Stomach (tissue), 19 donors: Measurements from ENCODE around the gene CA12. TPM values are rescaled to one million over a fixed set of nuclear protein-coding genes. Genes with fewer than 3 reads are reported as not detected.

Experiments
- DNase-seq, 2 donors: peaks; one replicate each; pipeline versions ENCODE4 v3.0.0 to v3.0.0-alpha.2; 2013 to 2019
- H3K27ac ChIP-seq, 5 donors: fragments of 200-600 bp in 4 of 5; sonication (generic) in 4 of 5; one replicate each; pipeline ENCODE4 v1.5.1; 2013 to 2019; ENCODE audit warnings: mild to moderate bottlenecking in 1 of 5, moderate library complexity in 1 of 5
- H3K27me3 ChIP-seq, 3 donors: fragments of 200-600 bp; sonication (generic); one replicate each; pipeline ENCODE4 v1.5.1; 2017 to 2019; ENCODE audit warnings: mixed run types in 1 of 3
- H3K36me3 ChIP-seq, 4 donors: fragments of 200-600 bp; sonication (generic); 1 replicate in 3 of 4; 2 replicates in 1 of 4; pipeline ENCODE4 v1.5.1; 2016 to 2019
- H3K4me1 ChIP-seq, 4 donors: fragments of 200-600 bp; sonication (generic); one replicate each; pipeline ENCODE4 v1.5.1; 2016 to 2019
- H3K4me3 ChIP-seq, 4 donors: fragments of 200-600 bp; sonication (generic) in 3 of 4; one replicate each; pipeline ENCODE4 v1.5.1; 2016 to 2019; ENCODE audit warnings: mild to moderate bottlenecking in 1 of 4
- H3K9me3 ChIP-seq, 4 donors: fragments of 200-600 bp; sonication (generic); one replicate each; pipeline ENCODE4 v1.5.1; 2016 to 2019
- EP300 ChIP-seq: sonication (generic); formaldehyde crosslinking; IDR thresholded peaks from one replicate; pipeline ENCODE4 v1.6.1; 2017; ENCODE audit warnings: antibody characterized with exemption
- POLR2A ChIP-seq, 4 donors: fragments of 450-650 bp; IDR thresholded peaks; one replicate each; pipeline ENCODE4 v1.6.1; 2016; ENCODE audit warnings: antibody characterized with exemption in 4 of 4, control low read depth in 2 of 4, mild to moderate bottlenecking in 1 of 4, moderate library complexity in 1 of 4
- POLR2AphosphoS5 ChIP-seq, 3 donors: sonication (generic); formaldehyde crosslinking; IDR thresholded peaks; one replicate each; pipeline ENCODE4 v1.6.1; 2016; ENCODE audit warnings: antibody characterized with exemption in 3 of 3
- WGBS, 5 donors: extraction: QIAGEN DNeasy Blood & Tissue Kit in 3 of 5; methylation state at CpG; one replicate each; pipeline versions ENCODE4 v1.1.5 to v1.1.7; 2013 to 2018; 5-methylcytosine and 5-hydroxymethylcytosine counted together
- intact Hi-C: fragments of 100-400 bp; cut with DNase I; formaldehyde crosslinking; loops from one replicate; pipeline ENCODE4 v1.15.1; 2023; ENCODE audit warnings: low total_unique reads
- long read RNA-seq, 10 donors: transcript quantifications; one replicate each; lab custom pipeline, GENCODE V29; 2026
- polyA plus RNA-seq, 3 donors: library from polyadenylated mRNA; stranded (reverse); fragments of 200-250 nt; gene quantifications; one replicate each; pipeline ENCODE4 v1.2.3, GENCODE V29; 2013
- total RNA-seq, 5 donors: library from RNA; depleted of rRNA; stranded (reverse); fragments of >200 nt; gene quantifications; one replicate each; pipeline versions ENCODE4 v1.1.0 to v1.2.3, GENCODE V29; 2014 to 2016
- TF ChIP-seq, protein P1 (sequence below), 7 experiments: fragments of 450-650 bp in 4 of 7; fragments of 200-600 bp in 3 of 7; sonication (generic) in 3 of 7; IDR thresholded peaks; one replicate each; pipeline ENCODE4 v1.5.1; 2016 to 2019; ENCODE audit warnings: antibody characterized with exemption in 7 of 7, control low read depth in 2 of 7, mild to moderate bottlenecking in 1 of 7
- donor health status: healthy with polysubstance abuse.
- donor health status: Bipolar disorder and iron deficiency.
- donor health status: healthy.

CA12 gene
- 10 to 100 TPM in 3 of 5 donors, 1 to 10 TPM in 2; 1.8 to 58.8 (median 12.5) TPM for total RNA-seq
- polyA plus RNA-seq: 10 to 100 TPM in 1 of 3 donors, 1 to 10 TPM in 1, under 1 TPM in 1; 0.46 to 22.8 (median 2.9) TPM
- long read RNA-seq, donor 1: 0 reads
- long read RNA-seq, donor 2: 0 reads
- long read RNA-seq, donor 3: 0 reads
- long read RNA-seq, donor 4: 0 reads
- long read RNA-seq, donor 5, full-length matches to known transcripts: 2 of 2 reads
- long read RNA-seq, donor 5, partial matches to known transcripts: 0 of 2 reads
- long read RNA-seq, donor 5, other reads (novel, unspliced or antisense): 0 of 2 reads
- long read RNA-seq, donor 6: 0 reads
- long read RNA-seq, donor 7: 0 reads
- long read RNA-seq, donor 8: 0 reads
- long read RNA-seq, donor 9: 0 reads
- long read RNA-seq, donor 10: 0 reads

- DNase-seq: peak; percentile 45 to 76
Measured at GRCh38 chr15:63381301-63382204, at the start of gene CA12. TSS of gene CA12 (minus strand) at chr15:63381846. CDS start at chr15:63381720, 126 bp downstream.

GRCh38 chr15:63430766-63431451 is 49.3 kb upstream of the CA12 start:
- peaks cover 5 to 12% (median 10%) of the 10 kb centered on the region in 4 donors for H3K4me1 ChIP-seq
- WGBS, 5 donors: 54 to 62% (median 58%) methylated on average over 6 of the region's 6 CpGs
- H3K27ac ChIP-seq: no peak overlapping the region
- no peak for TF ChIP-seq POLR2A (IDR thresholded peaks at IDR 0.05)
- TF ChIP-seq, protein P1, sequence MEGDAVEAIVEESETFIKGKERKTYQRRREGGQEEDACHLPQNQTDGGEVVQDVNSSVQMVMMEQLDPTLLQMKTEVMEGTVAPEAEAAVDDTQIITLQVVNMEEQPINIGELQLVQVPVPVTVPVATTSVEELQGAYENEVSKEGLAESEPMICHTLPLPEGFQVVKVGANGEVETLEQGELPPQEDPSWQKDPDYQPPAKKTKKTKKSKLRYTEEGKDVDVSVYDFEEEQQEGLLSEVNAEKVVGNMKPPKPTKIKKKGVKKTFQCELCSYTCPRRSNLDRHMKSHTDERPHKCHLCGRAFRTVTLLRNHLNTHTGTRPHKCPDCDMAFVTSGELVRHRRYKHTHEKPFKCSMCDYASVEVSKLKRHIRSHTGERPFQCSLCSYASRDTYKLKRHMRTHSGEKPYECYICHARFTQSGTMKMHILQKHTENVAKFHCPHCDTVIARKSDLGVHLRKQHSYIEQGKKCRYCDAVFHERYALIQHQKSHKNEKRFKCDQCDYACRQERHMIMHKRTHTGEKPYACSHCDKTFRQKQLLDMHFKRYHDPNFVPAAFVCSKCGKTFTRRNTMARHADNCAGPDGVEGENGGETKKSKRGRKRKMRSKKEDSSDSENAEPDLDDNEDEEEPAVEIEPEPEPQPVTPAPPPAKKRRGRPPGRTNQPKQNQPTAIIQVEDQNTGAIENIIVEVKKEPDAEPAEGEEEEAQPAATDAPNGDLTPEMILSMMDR (IDR thresholded peaks at IDR 0.05): no peak
- intact Hi-C loops: no loop called here
- H3K4me3 ChIP-seq: no peak overlapping the region
- no peaks in the 10 kb centered on the region for H3K36me3 ChIP-seq
- no peak for DNase-seq
- H3K9me3 ChIP-seq: peaks cover 0 to 8% (median 0%) of the 10 kb centered on the region in 4 donors
- H3K27me3 ChIP-seq: no peaks in the 10 kb centered on the region

More at GRCh38 chr15:63381301-63382204, at the start of gene CA12:
- Histone ChIP-seq H3K27me3 (peaks cover 0 to 57% (median 22%) of the 10 kb centered on the region in 3 donors), H3K27ac (peak within 1 kb of the TSS in 2 of 5 donors; percentile 19 to 22), H3K4me3 (peak within 1 kb of the TSS; percentile 47 to 59 (median 52)), H3K9me3 (no peaks in the 10 kb centered on the region), H3K4me1 (peaks cover 9 to 26% (median 21%) of the 10 kb centered on the region in 4 donors), H3K36me3 (no peaks in the 10 kb centered on the region)
- WGBS, 5 donors: 2 to 9% (median 2%) methylated on average over 17 to 58 of the region's 58 CpGs
- intact Hi-C loops: no loop called here
- TF ChIP-seq EP300: no peak
- no peak for TF ChIP-seq POLR2A (IDR thresholded peaks at IDR 0.05)
- TF ChIP-seq, protein P1 (IDR thresholded peaks at IDR 0.05): no peak
- peak in 1 of 3 donors; percentile 17 for TF ChIP-seq POLR2AphosphoS5 (IDR thresholded peaks at IDR 0.05)

- intact Hi-C loops: no loop called here
- no peak overlapping the region for H3K4me3 ChIP-seq
- no peaks in the 10 kb centered on the region for H3K27me3 ChIP-seq
- peaks cover 0 to 8% (median 0%) of the 10 kb centered on the region in 4 donors for H3K9me3 ChIP-seq
- DNase-seq: no peak
- TF ChIP-seq EP300 (no peak), POLR2AphosphoS5 (IDR thresholded peaks at IDR 0.05) (no peak), POLR2A (IDR thresholded peaks at IDR 0.05) (no peak)
- TF ChIP-seq, protein P1 (IDR thresholded peaks at IDR 0.05): no peak
- no peak overlapping the region for H3K27ac ChIP-seq
- H3K36me3 ChIP-seq: no peaks in the 10 kb centered on the region
- WGBS, 5 donors: 74 to 100% (median 91%) methylated on average over 2 of the region's 2 CpGs
- no peaks in the 10 kb centered on the region for H3K4me1 ChIP-seq
Measured at GRCh38 chr15:63426552-63426951, 44.9 kb upstream of the CA12 start.
